K562 (cell line): ENCODE measurements around the gene C12orf60. TPM values are rescaled to one million over a fixed set of nuclear protein-coding genes. Genes with fewer than 3 reads are reported as not detected.

Source experiments
- ATAC-seq: fragments of 200-7000 bp; cut with Tn5 transposase; 3 replicates; pipeline ENCODE4 v1.9.1; 2020; ENCODE audit warnings: moderate library complexity
- Bru-seq: library from RNA; stranded (reverse); fragments of 400-500 nt; gene quantifications from one replicate; lab custom pipeline; 2021; lab: Mats Ljungman, UMichigan
- BruChase-seq, 2 experiments: library from RNA; stranded (reverse); fragments of 400-500 nt; gene quantifications; one replicate each; lab custom pipeline; 2021; lab: Mats Ljungman, UMichigan
- BruUV-seq: library from RNA; stranded (reverse); fragments of 400-500 nt; replicated peaks from 2 replicates; lab custom pipeline; 2021; lab: Mats Ljungman, UMichigan
- CTCF ChIA-PET: fragments of 300-600 bp; formaldehyde crosslinking; extraction: SDS; loops from one replicate; lab custom pipeline; 2021; ENCODE audit warnings: low intra/inter-chr PET ratio; lab: Yijun Ruan, JAX
- POLR2A ChIA-PET: fragments of 300-600, 350-650 bp; sonication (Branson Sonifier 250); formaldehyde crosslinking; extraction: SDS; loops from one replicate; lab custom pipeline; 2021; ENCODE audit warnings: antibody characterized with exemption, inconsistent platforms; lab: Yijun Ruan, JAX
- DNase-seq, 4 experiments: peaks; one replicate each; pipeline versions ENCODE4 v3.0.0 to v3.0.0-alpha.2; 2011 to 2018; ENCODE audit warnings: low spot score in 3 of 4, mixed read lengths in 3 of 4; ENCODE audit errors: extremely low read depth in 1 of 4
- FAIRE-seq: peaks from 2 replicates; lab custom pipeline; 2011; peaks lifted over from hg19 to GRCh38; lab: Jason Lieb, UNC
- H2AFZ ChIP-seq: 2 replicates; pipeline ENCODE4 v1.6.0; 2011; ENCODE audit warnings: low read depth, low read length, control low read depth, inconsistent platforms
- H3K27ac ChIP-seq: fragments of 200-600 bp; 3 replicates; pipeline ENCODE4 v1.8.0; 2011; ENCODE audit warnings: low read depth, mild to moderate bottlenecking, control low read depth, inconsistent platforms, low read length, moderate library complexity, mixed read lengths; ENCODE audit errors: extremely low read depth
- H3K27me3 ChIP-seq, 2 experiments: fragments of 300-600 bp in 1 of 2; 2 replicates in 1 of 2; 3 replicates in 1 of 2; pipeline versions ENCODE4 v1.6.0 to v1.8.0; 2011; ENCODE audit warnings: inconsistent platforms in 2 of 2, low read length in 2 of 2, mild to moderate bottlenecking in 1 of 2, mixed read lengths in 1 of 2, moderate library complexity in 1 of 2; ENCODE audit not compliant: control insufficient read depth in 2 of 2, insufficient read depth in 2 of 2
- H3K36me3 ChIP-seq: fragments of 300-600 bp; 3 replicates; pipeline ENCODE4 v1.8.0; 2011; ENCODE audit warnings: mild to moderate bottlenecking, low read length, inconsistent platforms; ENCODE audit not compliant: control insufficient read depth, insufficient read depth
- H3K4me1 ChIP-seq, 2 experiments: fragments of 200-600 bp in 1 of 2; replicated peaks in 1 of 2; 2 replicates in 1 of 2; 3 replicates in 1 of 2; pipeline versions ENCODE4 v1.5.1 to v1.8.0; 2011; ENCODE audit warnings: inconsistent platforms in 2 of 2, low read length in 2 of 2, mild to moderate bottlenecking in 1 of 2, mixed read lengths in 1 of 2, moderate library complexity in 1 of 2; ENCODE audit not compliant: control insufficient read depth in 2 of 2, insufficient read depth in 2 of 2
- H3K4me2 ChIP-seq: 2 replicates; pipeline ENCODE4 v1.6.1; 2011; ENCODE audit warnings: low read length, control low read depth, inconsistent platforms, mixed read lengths; ENCODE audit not compliant: insufficient read depth
- H3K4me3 ChIP-seq: fragments of 200-600 bp; sonication (generic), shearing (Covaris generic); 2 replicates; pipeline ENCODE4 v1.5.1; 2016; ENCODE audit warnings: control low read depth, inconsistent platforms
- H3K79me2 ChIP-seq: fragments of 200-600 bp; 3 replicates; pipeline ENCODE4 v1.8.0; 2011; ENCODE audit warnings: low read length, inconsistent platforms; ENCODE audit not compliant: control insufficient read depth, insufficient read depth
- H3K9ac ChIP-seq, 2 experiments: 2 replicates each; pipeline versions ENCODE4 v1.6.0 to v1.6.1; 2011; ENCODE audit warnings: low read depth in 2 of 2, low read length in 2 of 2, control low read depth in 1 of 2, inconsistent platforms in 1 of 2, mild to moderate bottlenecking in 1 of 2, mixed read lengths in 1 of 2; ENCODE audit not compliant: insufficient read depth in 1 of 2
- H3K9me1 ChIP-seq: one replicate; pipeline ENCODE4 v1.6.0; 2011; ENCODE audit warnings: inconsistent platforms, mild to moderate bottlenecking, low read length, moderate library complexity; ENCODE audit not compliant: control insufficient read depth, insufficient read depth
- H3K9me3 ChIP-seq: replicated peaks from 2 replicates; pipeline ENCODE4 v1.5.1; 2011; ENCODE audit warnings: low read depth, low read length, inconsistent platforms; ENCODE audit not compliant: control insufficient read depth, insufficient read depth
- H4K20me1 ChIP-seq: replicated peaks from 2 replicates; pipeline ENCODE4 v1.6.1; 2011; ENCODE audit warnings: low read length, inconsistent platforms, mixed read lengths; ENCODE audit not compliant: control insufficient read depth, insufficient read depth
- ARID1B ChIP-seq: fragments of 450-650 bp; IDR thresholded peaks from 2 replicates; pipeline ENCODE4 v1.6.1; 2016; ENCODE audit warnings: antibody characterized with exemption, mild to moderate bottlenecking, inconsistent platforms
- BRD9 ChIP-seq: fragments of 450-650 bp; IDR thresholded peaks from 2 replicates; pipeline ENCODE4 v1.6.1; 2018; ENCODE audit warnings: low read depth; ENCODE audit not compliant: partially characterized antibody
- DACH1 ChIP-seq: fragments of 450-650 bp; IDR thresholded peaks from 2 replicates; pipeline ENCODE4 v1.6.1; 2018; ENCODE audit not compliant: partially characterized antibody
- GABPA ChIP-seq: fragments of 200-800 bp; sonication (Bioruptor generic); conservative IDR thresholded peaks from 2 replicates; pipeline ENCODE4 v1.6.1; 2016; ENCODE audit warnings: low read depth, missing genetic modification characterization, missing compliant biosample characterization
- HBP1 ChIP-seq: fragments of 450-650 bp; formaldehyde crosslinking; IDR thresholded peaks from 2 replicates; pipeline ENCODE4 v1.4.0; 2022; ENCODE audit warnings: missing genetic modification characterization
- NFRKB ChIP-seq: fragments of 450-650 bp; IDR thresholded peaks from 2 replicates; pipeline ENCODE4 v1.6.1; 2016; ENCODE audit warnings: low read depth
- NR2F6 ChIP-seq: fragments of 450-650 bp; formaldehyde crosslinking; IDR thresholded peaks from 2 replicates; pipeline ENCODE4 v1.4.0; 2020; ENCODE audit warnings: mild to moderate bottlenecking
- NRF1 ChIP-seq, 2 experiments: fragments of 450-650 bp; IDR thresholded peaks in 1 of 2; conservative IDR thresholded peaks in 1 of 2; 2 replicates each; pipeline ENCODE4 v1.6.1; 2014; ENCODE audit warnings: mild to moderate bottlenecking in 2 of 2
- ZNF280B ChIP-seq: fragments of 250-450 bp; sonication (Bioruptor Pico); IDR thresholded peaks from 2 replicates; pipeline ENCODE4 v1.5.1; 2021; ENCODE audit warnings: mild to moderate bottlenecking
- ZNF408 ChIP-seq: fragments of 250-450 bp; sonication (Bioruptor Pico); IDR thresholded peaks from 2 replicates; pipeline ENCODE4 v1.4.0; 2020; ENCODE audit warnings: low read depth, mild to moderate bottlenecking, moderate library complexity
- ZNF717 ChIP-seq: fragments of 250-450 bp; sonication (Bioruptor Pico); IDR thresholded peaks from 2 replicates; pipeline ENCODE4 v1.5.0; 2021
- WGBS: fragments of 100-300 bp; shearing (Covaris generic); methylation state at CpG from one replicate; pipeline ENCODE4 v1.1.6; 2016; ENCODE audit warnings: low coverage, mixed read lengths; ENCODE audit not compliant: insufficient coverage; ENCODE audit errors: missing lambda C conversion rate; 5-methylcytosine and 5-hydroxymethylcytosine counted together
- in situ Hi-C: fragments of 300-500 bp; cut with MboI; formaldehyde crosslinking; loops from 4 replicates; pipeline ENCODE4 v1.15.0; 2018; ENCODE audit warnings: inconsistent platforms, mixed read lengths
- intact Hi-C: fragments of 100-400 bp; cut with micrococcal nuclease; formaldehyde crosslinking; loops from 2 replicates; pipeline ENCODE4 v1.14.2; 2022
- long read RNA-seq, 3 experiments: library from polyadenylated mRNA in 2 of 3; library from RNA in 1 of 3; unstranded in 2 of 3; stranded (forward) in 1 of 3; transcript quantifications; one replicate each; pipeline ENCODE4 v2.0.0, GENCODE V29; 2019 to 2022
- polyA minus RNA-seq, 3 experiments: library from RNA; depleted of rRNA, polyadenylated mRNA; stranded (reverse); fragments of >200 nt; gene quantifications; 2 replicates each; pipeline ENCODE4 v1.2.3, GENCODE V29; 2011
- polyA plus RNA-seq, 8 experiments: library from polyadenylated mRNA; depleted of rRNA in 4 of 8; stranded (reverse) in 5 of 8; unstranded in 3 of 8; fragments of >200 nt; fragmentation: Nextera tagmentation in 2 of 8; fragmentation: Illumina TruSeq in 1 of 8; extraction: Ambion mirVana in 2 of 8; extraction: Trizol in 1 of 8; gene quantifications; 2 replicates each; pipeline versions ENCODE4 v1.2.1 to v1.2.3, GENCODE V29; 2011 to 2014; ENCODE audit warnings: inconsistent platforms in 1 of 8, missing spikeins in 1 of 8
- total RNA-seq, 7 experiments: library from RNA; depleted of rRNA in 6 of 7; stranded (reverse); fragments of >200 nt in 6 of 7; fragmentation: Illumina TruSeq in 2 of 7; extraction: Trizol in 2 of 7; gene quantifications; 2 replicates each; pipeline versions ENCODE4 v1.2.1 to v1.2.3, GENCODE V29; 2011 to 2021; ENCODE audit warnings: low replicate concordance in 1 of 7

C12orf60 gene
- 0.76 and 1.6 TPM in 2 replicates for total RNA-seq (2011; cell fraction: chromatin; rRNA removed; ENCODE audit: low replicate concordance)
- 0.33 and 0.39 TPM in 2 replicates for total RNA-seq (2011; cell fraction: nucleolus; rRNA removed)
- 0.29 and 0.31 TPM in 2 replicates for total RNA-seq (2011; cell fraction: nucleoplasm; rRNA removed)
- total RNA-seq (2014; rRNA removed) = 0.41 and 0.86 TPM in 2 replicates
- 2.4 and 2.5 TPM in 2 replicates for total RNA-seq (2014; rRNA removed; fragmentation: Illumina TruSeq; extraction: Trizol)
- 1.1 and 1.7 TPM in 2 replicates for total RNA-seq (2015; rRNA removed; fragmentation: Illumina TruSeq; extraction: Trizol)
- 1.0 and 1.5 TPM in 2 replicates for total RNA-seq (2021)
- 1.8 and 2.9 TPM in 2 replicates for polyA plus RNA-seq (2011; rRNA removed)
- 0.33 and 0.86 TPM in 2 replicates for polyA plus RNA-seq (2011; cell fraction: cytosol; rRNA removed)
- 0.51 and 1.1 TPM in 2 replicates for polyA plus RNA-seq (2011; cell fraction: nucleus; rRNA removed)
- polyA plus RNA-seq (2012) = 1.00 and 1.2 TPM in 2 replicates
- polyA plus RNA-seq (2014; fragmentation: Illumina TruSeq; extraction: Trizol) = 2.1 and 2.5 TPM in 2 replicates
- 1 to 10 TPM; 3.7 to 4.4 TPM for polyA plus RNA-seq (2014; fragmentation: Nextera tagmentation; extraction: Ambion mirVana)
- polyA plus RNA-seq (2014; rRNA removed) = 1.2 and 3.7 TPM in 2 replicates
- 0.96 and 1.2 TPM in 2 replicates for polyA minus RNA-seq (2011; rRNA and poly(A)+ RNA removed)
- 0.76 TPM in 1 of 2 replicates, not detected in the other for polyA minus RNA-seq (2011; cell fraction: cytosol; rRNA and poly(A)+ RNA removed)
- polyA minus RNA-seq (2011; cell fraction: nucleus; rRNA and poly(A)+ RNA removed) = 0.40 and 0.56 TPM in 2 replicates
- Bru-seq, nascent RNA = percentile 59 among the genes with signal in this experiment
- BruChase-seq, experiment 1, labeled RNA remaining after a 2-hour chase = percentile 54 among the genes with signal in this experiment
- BruChase-seq, experiment 2, labeled RNA remaining after a 6-hour chase = percentile 51 among the genes with signal in this experiment
- long read RNA-seq, experiment 1, partial matches to known transcripts = 0 of 4 reads
- long read RNA-seq, experiment 1, other reads (novel, unspliced or antisense) = 2 of 4 reads
- long read RNA-seq, experiment 2, partial matches to known transcripts = 0 of 1 reads
- long read RNA-seq, experiment 2, other reads (novel, unspliced or antisense) = 0 of 1 reads
- long read RNA-seq, experiment 3, partial matches to known transcripts = 0 of 2 reads
- long read RNA-seq, experiment 3, other reads (novel, unspliced or antisense) = 0 of 2 reads

GRCh38 chr12:14803011-14803829, at the start of gene C12orf60, which contains the start of gene WBP11:
Gene C12orf60 (plus strand): TSS chr12:14803670. CDS start chr12:14822936, 19,266 bp downstream.
Gene WBP11 (minus strand): TSS chr12:14803478. CDS start chr12:14801383, 2,095 bp downstream.
- BruUV-seq = TSS peak; percentile 57
- TF ChIP-seq NRF1 (conservative IDR thresholded peaks at IDR 0.05 in 1 of 2, IDR thresholded peaks at IDR 0.05 in 1 of 2) (peak in 1 of 2 experiments; percentile 45; a peak in 2 of 4 replicates), NFRKB (peak; percentile 78), HBP1 (CRISPR knock-in tag) (no peak), BRD9 (no peak), ZNF408 (CRISPR knock-in tag) (no peak), NR2F6 (CRISPR knock-in tag) (no peak), ARID1B (no peak), ZNF717 (CRISPR knock-in tag) (no peak), ZNF280B (CRISPR knock-in tag) (no peak), GABPA (tag) (peak; percentile 96), DACH1 (no peak)

More at GRCh38 chr12:14803011-14803829, at the start of gene C12orf60, which contains the start of gene WBP11:
- under 1% methylated on average over 45 of the region's 50 CpGs for WGBS
- H3K9ac ChIP-seq = peak within 1 kb of the TSS; percentile 85 to 95
- ATAC-seq (peak; percentile 99), FAIRE-seq (peak; percentile 99), DNase-seq (peak; percentile 67 to 94 (median 80))
- in situ Hi-C loops = loop anchor here (25.0 kb wide), 1 partner anchor 1084 kb away; the partner anchor contains the start of gene STRAP
- POLR2A ChIA-PET = interaction anchor here (0.6 to 1.2 kb wide), 4 partner anchors 10 to 274 kb away, joined by 3 to 4 read pairs (median 4); partner anchors contain the start of gene SMCO3
- H3K27ac ChIP-seq = peak within 1 kb of the TSS; percentile 80
- H3K9me3 ChIP-seq = no peaks in the 10 kb centered on the region
- H3K4me1 ChIP-seq = no peaks in the 10 kb centered on the region
- H3K27me3 ChIP-seq = no peaks in the 10 kb centered on the region
- H3K9me1 ChIP-seq = no peaks in the 10 kb centered on the region
- peaks cover 30% of the 10 kb centered on the region for H3K36me3 ChIP-seq
- peak within 1 kb of the TSS; percentile 90 for H3K4me3 ChIP-seq
- peaks cover 45% of the 10 kb centered on the region for H3K79me2 ChIP-seq
- peak within 1 kb of the TSS; percentile 91 for H2AFZ ChIP-seq
- intact Hi-C loops = loop anchor here (5.0 kb wide), 1 partner anchor 39 kb away; the partner anchor contains the start of gene ART4
- peak within 1 kb of the TSS; percentile 94 for H3K4me2 ChIP-seq
- CTCF ChIA-PET = no interaction called here
- no peaks in the 10 kb centered on the region for H4K20me1 ChIP-seq
